ENCODE measurements around the gene BRME1. TPM values are rescaled to one million over a fixed set of nuclear protein-coding genes. Genes with fewer than 3 reads are reported as not detected.
A peak's percentile ranks its signal among the peaks of the same experiment; 100 is the strongest.

Gene BRME1
- total and polyA plus RNA-seq, 2 of the 13 experiments (the other 11 are each of a cell fraction or from before 2014, with no cell fraction given) = 0.74 to 1.5 TPM

DNA sequence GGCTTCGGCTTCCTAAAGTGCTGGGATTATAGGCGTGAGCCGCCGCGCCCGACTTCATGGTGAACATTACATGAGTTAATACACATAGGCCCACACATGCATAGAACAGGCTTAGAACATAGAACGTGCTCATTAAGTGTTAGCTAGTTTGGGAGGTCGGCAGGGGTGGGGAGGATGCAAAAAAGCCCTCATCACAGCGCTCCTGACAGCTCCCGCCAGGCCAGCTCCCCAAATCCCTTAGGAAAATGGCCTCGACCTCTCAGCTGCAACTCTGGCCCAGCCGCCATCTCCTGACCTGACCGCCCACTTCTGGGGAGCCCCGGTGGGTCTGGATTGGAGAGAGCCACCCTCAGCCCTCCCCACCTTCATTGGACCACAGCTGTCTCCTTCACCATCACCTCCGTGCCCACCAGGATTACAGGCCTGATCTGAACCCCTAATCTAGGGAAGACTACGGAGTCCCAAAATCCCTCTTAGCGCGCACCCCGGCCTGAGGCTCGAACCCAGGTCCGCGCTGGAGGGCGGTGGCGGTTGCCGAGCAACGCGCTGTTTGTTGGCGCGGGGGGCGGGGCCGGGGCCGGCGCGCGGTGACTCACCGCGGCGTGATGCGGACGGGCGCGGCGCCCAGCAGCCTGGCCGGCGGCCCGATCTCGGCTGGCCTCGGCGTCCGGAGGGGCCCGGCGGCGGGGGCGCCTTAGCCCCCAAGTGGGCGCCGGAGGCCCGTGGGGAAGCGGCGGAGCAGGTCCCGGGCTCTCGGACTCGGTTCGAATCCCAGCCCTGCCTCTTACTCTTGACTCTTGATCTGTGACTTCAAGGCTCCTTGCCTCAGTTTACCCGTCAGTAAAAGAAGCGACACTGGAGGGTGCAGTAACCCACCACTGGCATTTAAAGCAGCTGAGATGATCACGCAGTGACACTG is 55.7 kb downstream of the BRME1 start (continued):
- TF ChIP-seq ZNF709 (CRISPR knock-in tag; IDR thresholded peaks at IDR 0.05) (no peak), TCF12 (IDR thresholded peaks at IDR 0.05) (no peak), TCF12 (CRISPR knock-in tag; IDR thresholded peaks at IDR 0.05) (no peak), NFE2 (CRISPR knock-in tag; IDR thresholded peaks at IDR 0.05) (no peak), ZNF235 (CRISPR knock-in tag; IDR thresholded peaks at IDR 0.05; ENCODE audit: borderline replicate concordance) (no peak), ZNF484 (CRISPR knock-in tag; IDR thresholded peaks at IDR 0.05; ENCODE audit: borderline replicate concordance, low read depth) (no peak), HOXD1 (CRISPR knock-in tag; IDR thresholded peaks at IDR 0.05) (no peak), NFIB (CRISPR knock-in tag; IDR thresholded peaks at IDR 0.05; ENCODE audit: borderline replicate concordance) (no peak), CREB1 (IDR thresholded peaks at IDR 0.05) (peak; percentile 33; the same call in 1 of the 2 replicates), CREB1 (CRISPR knock-in tag; IDR thresholded peaks at IDR 0.05) (no peak), ZNF224 (CRISPR knock-in tag; IDR thresholded peaks at IDR 0.05) (no peak), NCOA5 (CRISPR knock-in tag; IDR thresholded peaks at IDR 0.05) (no peak), RBM22 (optimal IDR thresholded peaks at IDR 0.05; ENCODE audit: low read length) (no peak), HHEX (CRISPR knock-in tag; IDR thresholded peaks at IDR 0.05) (no peak), ZBTB38 (CRISPR knock-in tag; IDR thresholded peaks at IDR 0.05) (peak; percentile 29; the same call in 1 of the 2 replicates), SAP130 (CRISPR knock-in tag; IDR thresholded peaks at IDR 0.05; ENCODE audit: low read depth) (peak; percentile 37; the same call in 1 of the 2 replicates), ZBTB1 (CRISPR knock-in tag; IDR thresholded peaks at IDR 0.05; ENCODE audit: borderline replicate concordance) (no peak)
- TF ChIP-seq, protein P1, sequence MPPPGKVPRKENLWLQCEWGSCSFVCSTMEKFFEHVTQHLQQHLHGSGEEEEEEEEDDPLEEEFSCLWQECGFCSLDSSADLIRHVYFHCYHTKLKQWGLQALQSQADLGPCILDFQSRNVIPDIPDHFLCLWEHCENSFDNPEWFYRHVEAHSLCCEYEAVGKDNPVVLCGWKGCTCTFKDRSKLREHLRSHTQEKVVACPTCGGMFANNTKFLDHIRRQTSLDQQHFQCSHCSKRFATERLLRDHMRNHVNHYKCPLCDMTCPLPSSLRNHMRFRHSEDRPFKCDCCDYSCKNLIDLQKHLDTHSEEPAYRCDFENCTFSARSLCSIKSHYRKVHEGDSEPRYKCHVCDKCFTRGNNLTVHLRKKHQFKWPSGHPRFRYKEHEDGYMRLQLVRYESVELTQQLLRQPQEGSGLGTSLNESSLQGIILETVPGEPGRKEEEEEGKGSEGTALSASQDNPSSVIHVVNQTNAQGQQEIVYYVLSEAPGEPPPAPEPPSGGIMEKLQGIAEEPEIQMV (CRISPR knock-in tag; IDR thresholded peaks at IDR 0.05; ENCODE audit: low read depth) = no peak
- TF ChIP-seq, protein P2, sequence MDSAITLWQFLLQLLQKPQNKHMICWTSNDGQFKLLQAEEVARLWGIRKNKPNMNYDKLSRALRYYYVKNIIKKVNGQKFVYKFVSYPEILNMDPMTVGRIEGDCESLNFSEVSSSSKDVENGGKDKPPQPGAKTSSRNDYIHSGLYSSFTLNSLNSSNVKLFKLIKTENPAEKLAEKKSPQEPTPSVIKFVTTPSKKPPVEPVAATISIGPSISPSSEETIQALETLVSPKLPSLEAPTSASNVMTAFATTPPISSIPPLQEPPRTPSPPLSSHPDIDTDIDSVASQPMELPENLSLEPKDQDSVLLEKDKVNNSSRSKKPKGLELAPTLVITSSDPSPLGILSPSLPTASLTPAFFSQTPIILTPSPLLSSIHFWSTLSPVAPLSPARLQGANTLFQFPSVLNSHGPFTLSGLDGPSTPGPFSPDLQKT (CRISPR knock-in tag; IDR thresholded peaks at IDR 0.05; ENCODE audit: borderline replicate concordance) = no peak
- TF ChIP-seq, protein P3, sequence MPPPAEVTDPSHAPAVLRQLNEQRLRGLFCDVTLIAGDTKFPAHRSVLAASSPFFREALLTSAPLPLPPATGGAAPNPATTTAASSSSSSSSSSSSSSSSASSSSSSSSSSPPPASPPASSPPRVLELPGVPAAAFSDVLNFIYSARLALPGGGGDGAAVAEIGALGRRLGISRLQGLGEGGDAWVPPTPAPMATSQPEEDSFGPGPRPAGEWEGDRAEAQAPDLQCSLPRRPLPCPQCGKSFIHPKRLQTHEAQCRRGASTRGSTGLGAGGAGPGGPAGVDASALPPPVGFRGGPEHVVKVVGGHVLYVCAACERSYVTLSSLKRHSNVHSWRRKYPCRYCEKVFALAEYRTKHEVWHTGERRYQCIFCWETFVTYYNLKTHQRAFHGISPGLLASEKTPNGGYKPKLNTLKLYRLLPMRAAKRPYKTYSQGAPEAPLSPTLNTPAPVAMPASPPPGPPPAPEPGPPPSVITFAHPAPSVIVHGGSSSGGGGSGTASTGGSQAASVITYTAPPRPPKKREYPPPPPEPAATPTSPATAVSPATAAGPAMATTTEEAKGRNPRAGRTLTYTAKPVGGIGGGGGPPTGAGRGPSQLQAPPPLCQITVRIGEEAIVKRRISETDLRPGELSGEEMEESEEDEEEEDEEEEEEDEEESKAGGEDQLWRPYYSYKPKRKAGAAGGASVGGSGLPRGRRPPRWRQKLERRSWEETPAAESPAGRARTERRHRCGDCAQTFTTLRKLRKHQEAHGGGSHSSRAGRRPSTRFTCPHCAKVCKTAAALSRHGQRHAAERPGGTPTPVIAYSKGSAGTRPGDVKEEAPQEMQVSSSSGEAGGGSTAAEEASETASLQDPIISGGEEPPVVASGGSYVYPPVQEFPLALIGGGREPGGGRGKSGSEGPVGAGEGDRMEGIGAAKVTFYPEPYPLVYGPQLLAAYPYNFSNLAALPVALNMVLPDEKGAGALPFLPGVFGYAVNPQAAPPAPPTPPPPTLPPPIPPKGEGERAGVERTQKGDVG (CRISPR knock-in tag; IDR thresholded peaks at IDR 0.05; ENCODE audit: borderline replicate concordance) = 0 out of 2 replicates have a peak, but pooled peaks have one; percentile 22
- TF ChIP-seq, protein P4, sequence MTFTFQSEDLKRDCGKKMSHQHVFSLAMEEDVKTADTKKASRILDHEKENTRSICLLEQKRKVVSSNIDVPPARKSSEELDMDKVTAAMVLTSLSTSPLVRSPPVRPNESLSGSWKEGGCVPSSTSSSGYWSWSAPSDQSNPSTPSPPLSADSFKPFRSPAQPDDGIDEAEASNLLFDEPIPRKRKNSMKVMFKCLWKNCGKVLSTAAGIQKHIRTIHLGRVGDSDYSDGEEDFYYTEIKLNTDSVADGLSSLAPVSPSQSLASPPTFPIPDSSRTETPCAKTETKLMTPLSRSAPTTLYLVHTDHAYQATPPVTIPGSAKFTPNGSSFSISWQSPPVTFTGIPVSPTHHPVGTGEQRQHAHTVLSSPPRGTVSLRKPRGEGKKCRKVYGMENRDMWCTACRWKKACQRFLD (CRISPR knock-in tag; IDR thresholded peaks at IDR 0.05; ENCODE audit: borderline replicate concordance) = no peak
